HEK293T (cell line): ENCODE results near the gene GABRB1.

Experiments used
- CTCF ChIA-PET: fragments of 350-600 bp; formaldehyde crosslinking; extraction: SDS; loops from one replicate; lab custom pipeline; 2021; ENCODE audit warnings: antibody characterized with exemption, inconsistent platforms; lab: Yijun Ruan, JAX
- POLR2A ChIA-PET: fragments of 350-600 bp; formaldehyde crosslinking; extraction: SDS; loops from one replicate; lab custom pipeline; 2020; ENCODE audit warnings: antibody characterized with exemption, inconsistent platforms; lab: Yijun Ruan, JAX
- DNase-seq: peaks from one replicate; pipeline ENCODE4 v3.0.0; 2012; ENCODE audit warnings: mixed read lengths; ENCODE audit errors: extremely low spot score
- ARNT ChIP-seq: fragments of 450-650 bp; IDR thresholded peaks from 2 replicates; pipeline ENCODE4 v1.6.1; 2017; ENCODE audit warnings: mild to moderate bottlenecking
- BHLHE40 ChIP-seq: fragments of 450-650 bp; IDR thresholded peaks from 2 replicates; pipeline ENCODE4 v1.6.1; 2016; ENCODE audit warnings: mild to moderate bottlenecking, moderate library complexity, borderline replicate concordance
- CTBP1 ChIP-seq: fragments of 450-650 bp; IDR thresholded peaks from 2 replicates; pipeline ENCODE4 v1.6.1; 2016; ENCODE audit warnings: borderline replicate concordance
- ELF4 ChIP-seq: fragments of 450-650 bp; IDR thresholded peaks from 2 replicates; pipeline ENCODE4 v1.6.1; 2017; ENCODE audit warnings: antibody characterized with exemption
- FOXA1 ChIP-seq: fragments of 450-650 bp; IDR thresholded peaks from 2 replicates; pipeline ENCODE4 v1.6.1; 2016; ENCODE audit warnings: mild to moderate bottlenecking
- FOXK2 ChIP-seq: fragments of 450-650 bp; IDR thresholded peaks from 2 replicates; pipeline ENCODE4 v1.6.1; 2016; ENCODE audit warnings: mild to moderate bottlenecking
- FOXM1 ChIP-seq: fragments of 450-650 bp; IDR thresholded peaks from 2 replicates; pipeline ENCODE4 v1.6.1; 2017; ENCODE audit warnings: mild to moderate bottlenecking, borderline replicate concordance
- HDGF ChIP-seq: fragments of 450-650 bp; IDR thresholded peaks from 2 replicates; pipeline ENCODE4 v1.6.1; 2017; ENCODE audit warnings: antibody characterized with exemption, borderline replicate concordance
- L3MBTL2 ChIP-seq: fragments of 450-650 bp; conservative IDR thresholded peaks from 2 replicates; pipeline ENCODE4 v1.6.1; 2016; ENCODE audit warnings: mild to moderate bottlenecking
- LEF1 ChIP-seq: fragments of 450-650 bp; IDR thresholded peaks from 2 replicates; pipeline ENCODE4 v1.6.1; 2017; ENCODE audit warnings: mild to moderate bottlenecking, borderline replicate concordance
- NFRKB ChIP-seq: fragments of 450-650 bp; IDR thresholded peaks from 2 replicates; pipeline ENCODE4 v1.6.1; 2016; ENCODE audit warnings: mild to moderate bottlenecking, moderate library complexity
- SP1 ChIP-seq: fragments of 450-650 bp; IDR thresholded peaks from 2 replicates; pipeline ENCODE4 v1.6.1; 2017
- SUZ12 ChIP-seq: fragments of 450-650 bp; IDR thresholded peaks from 2 replicates; pipeline ENCODE4 v1.6.1; 2016; ENCODE audit warnings: mild to moderate bottlenecking
- TARDBP ChIP-seq: fragments of 450-650 bp; IDR thresholded peaks from 2 replicates; pipeline ENCODE4 v1.6.1; 2016
- ZNF384 ChIP-seq: fragments of 450-650 bp; IDR thresholded peaks from 2 replicates; pipeline ENCODE4 v1.6.1; 2016
- TF ChIP-seq, protein P1 (sequence below): fragments of 450-650 bp; IDR thresholded peaks from 2 replicates; pipeline ENCODE4 v1.6.1; 2016

GABRB1 gene

DNA sequence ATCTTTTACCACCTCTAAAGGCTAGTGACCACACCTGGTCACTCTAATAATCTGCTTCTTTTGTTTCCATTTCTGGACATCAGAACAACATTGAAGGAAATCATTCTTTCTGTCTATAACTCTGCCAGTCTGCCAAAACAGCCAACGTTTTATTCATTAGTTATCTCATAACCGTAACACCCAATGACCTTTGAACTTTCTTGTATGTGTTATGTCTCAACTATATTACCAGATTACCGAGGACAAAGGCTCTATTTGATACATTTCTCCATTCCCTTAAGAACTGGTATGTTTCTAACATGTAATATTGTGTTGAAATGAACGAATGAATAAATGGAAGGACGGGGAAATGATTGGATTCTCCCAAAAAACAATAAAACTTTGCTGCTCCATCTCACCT, 152.7 kb downstream of the GABRB1 start:
- CTCF ChIA-PET = no interaction called here
- DNase-seq = no peak
- TF ChIP-seq HDGF (no peak), TARDBP (no peak), FOXM1 (no peak), SUZ12 (no peak), ARNT (no peak), BHLHE40 (no peak), ELF4 (no peak), L3MBTL2 (no peak), FOXK2 (no peak), NFRKB (no peak), FOXA1 (no peak), ZNF384 (no peak), SP1 (no peak), CTBP1 (no peak), LEF1 (no peak)
- TF ChIP-seq, protein P1, sequence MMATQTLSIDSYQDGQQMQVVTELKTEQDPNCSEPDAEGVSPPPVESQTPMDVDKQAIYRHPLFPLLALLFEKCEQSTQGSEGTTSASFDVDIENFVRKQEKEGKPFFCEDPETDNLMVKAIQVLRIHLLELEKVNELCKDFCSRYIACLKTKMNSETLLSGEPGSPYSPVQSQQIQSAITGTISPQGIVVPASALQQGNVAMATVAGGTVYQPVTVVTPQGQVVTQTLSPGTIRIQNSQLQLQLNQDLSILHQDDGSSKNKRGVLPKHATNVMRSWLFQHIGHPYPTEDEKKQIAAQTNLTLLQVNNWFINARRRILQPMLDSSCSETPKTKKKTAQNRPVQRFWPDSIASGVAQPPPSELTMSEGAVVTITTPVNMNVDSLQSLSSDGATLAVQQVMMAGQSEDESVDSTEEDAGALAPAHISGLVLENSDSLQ = no peak
- POLR2A ChIA-PET = no interaction called here

DNA sequence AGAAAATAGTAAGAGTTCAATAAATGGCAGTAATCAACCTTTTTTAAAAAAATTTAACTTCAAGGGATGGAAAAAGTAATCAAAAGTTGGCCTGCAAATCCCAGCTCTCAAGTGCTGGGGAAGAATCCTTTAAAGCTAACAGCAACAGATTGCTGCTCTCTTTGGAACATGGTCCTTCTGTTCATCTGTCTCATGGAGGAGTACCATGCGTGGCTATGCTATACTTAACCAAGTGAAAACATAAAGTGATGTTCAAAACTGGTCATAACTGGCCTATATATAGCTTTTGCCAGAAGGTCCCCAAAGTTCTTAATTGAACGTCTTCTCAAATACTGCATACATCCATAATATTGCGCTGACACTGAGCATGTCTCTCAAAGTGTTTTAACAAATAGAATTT, 154.4 kb downstream of the GABRB1 start:
- no peak for DNase-seq
- CTCF ChIA-PET = no interaction called here
- POLR2A ChIA-PET = no interaction called here
- TF ChIP-seq, protein P1 = no peak
- TF ChIP-seq FOXA1 (no peak), ZNF384 (no peak), BHLHE40 (no peak), TARDBP (no peak), LEF1 (no peak), NFRKB (no peak), FOXK2 (no peak), L3MBTL2 (no peak), ARNT (no peak), SP1 (no peak), ELF4 (no peak), SUZ12 (no peak), CTBP1 (no peak), HDGF (no peak), FOXM1 (no peak)

- TF ChIP-seq, protein P1 = no peak
- TF ChIP-seq FOXA1 (no peak), ELF4 (no peak), LEF1 (no peak), L3MBTL2 (no peak), TARDBP (no peak), SP1 (no peak), CTBP1 (no peak), SUZ12 (no peak), BHLHE40 (no peak), FOXM1 (no peak), ZNF384 (no peak), NFRKB (no peak), HDGF (no peak), FOXK2 (no peak)
- no peak for DNase-seq
- ChIA-PET POLR2A (no interaction called here), CTCF (no interaction called here)
These were observed 156.2 kb downstream of the GABRB1 start for GRCh38 chr4:47187608-47188007.

DNA sequence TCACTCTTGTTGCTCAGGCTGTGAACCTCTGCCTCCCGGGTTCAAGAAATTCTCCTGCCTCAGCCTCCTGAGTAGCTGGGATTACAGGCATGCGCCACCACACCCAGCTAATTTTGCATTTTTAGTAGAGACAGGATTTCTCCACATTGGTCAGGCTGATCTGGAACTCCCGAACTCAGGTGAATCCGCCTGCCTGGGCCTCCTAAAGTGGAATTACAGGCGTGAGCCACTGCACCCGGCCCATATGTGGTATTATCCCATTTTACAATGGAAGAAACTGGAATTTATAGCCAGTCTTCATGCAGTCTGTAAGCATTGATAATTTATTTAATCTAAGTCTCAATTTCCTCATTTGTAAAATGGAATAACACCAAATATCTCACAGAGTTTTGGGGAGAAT, 161.8 kb downstream of the GABRB1 start:
- TF ChIP-seq, protein P1 = no peak
- no peak for TF ChIP-seq ELF4
- TF ChIP-seq HDGF = no peak
- no peak for TF ChIP-seq L3MBTL2
- no peak for TF ChIP-seq FOXM1
- TF ChIP-seq LEF1 = no peak
- no peak for TF ChIP-seq FOXA1
- TF ChIP-seq ARNT = no peak
- TF ChIP-seq SUZ12 = no peak
- no peak for TF ChIP-seq CTBP1
- TF ChIP-seq ZNF384 = no peak
- TF ChIP-seq NFRKB = no peak
- ChIA-PET POLR2A (no interaction called here), CTCF (no interaction called here)
- DNase-seq = no peak

DNA sequence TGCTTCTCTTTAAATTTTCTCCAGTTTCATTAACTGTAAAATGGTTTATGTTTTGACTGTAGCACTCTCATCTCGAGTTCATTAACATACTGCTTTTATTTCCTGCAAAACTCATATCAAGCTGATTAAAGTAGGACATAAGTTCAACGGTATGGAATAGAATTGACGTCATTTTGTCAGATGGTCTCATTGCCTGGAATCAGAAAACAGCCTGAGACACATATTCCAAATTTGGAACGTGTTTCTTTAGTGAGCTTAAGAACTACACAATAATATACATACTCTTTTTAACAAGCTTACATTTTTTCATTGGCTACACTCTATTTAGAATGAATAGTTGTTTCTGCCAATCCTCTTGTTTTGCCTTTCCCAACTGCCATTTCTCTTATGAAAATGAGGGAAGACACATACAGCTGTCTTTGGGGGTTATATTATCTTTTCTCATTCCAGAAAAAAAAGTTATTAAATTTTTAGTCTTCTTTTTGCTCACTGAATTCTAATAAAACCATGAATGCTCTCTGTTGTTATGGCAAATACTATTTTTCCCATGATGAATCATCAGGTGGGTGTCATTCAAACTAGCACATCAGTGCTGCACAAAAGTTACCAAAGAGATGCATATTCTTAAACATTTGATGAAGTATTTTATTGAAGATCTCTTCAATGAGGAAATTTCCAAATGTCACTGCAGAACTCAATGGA, 162.8 kb downstream of the GABRB1 start:
- TF ChIP-seq NFRKB = no peak
- TF ChIP-seq SUZ12 = no peak
- TF ChIP-seq FOXM1 = no peak
- TF ChIP-seq SP1 = no peak
- TF ChIP-seq ZNF384 = no peak
- no peak for TF ChIP-seq ARNT
- TF ChIP-seq BHLHE40 = no peak
- no peak for TF ChIP-seq HDGF
- TF ChIP-seq CTBP1 = no peak
- no peak for TF ChIP-seq ELF4
- no peak for TF ChIP-seq L3MBTL2
- no peak for TF ChIP-seq FOXA1
- TF ChIP-seq LEF1 = no peak
- TF ChIP-seq, protein P1 = no peak
- no peak for TF ChIP-seq TARDBP
- TF ChIP-seq FOXK2 = no peak
- CTCF ChIA-PET = no interaction called here
- POLR2A ChIA-PET = no interaction called here
- no peak for DNase-seq
